ACHN (cell line): Measurements from ENCODE around the gene MIGA2.

Experiments
- DNase-seq: peaks from one replicate; pipeline ENCODE4 v3.0.0-alpha.2; 2015
- in situ Hi-C: cut with HindIII; loops from 2 replicates; pipeline ENCODE4 v1.10.0; 2017; ENCODE audit warnings: low sequenced_read_pairs, low pct_ligation_motif_present, low pct_unique_long_range_greater_than_20kb

MIGA2 gene

DNA sequence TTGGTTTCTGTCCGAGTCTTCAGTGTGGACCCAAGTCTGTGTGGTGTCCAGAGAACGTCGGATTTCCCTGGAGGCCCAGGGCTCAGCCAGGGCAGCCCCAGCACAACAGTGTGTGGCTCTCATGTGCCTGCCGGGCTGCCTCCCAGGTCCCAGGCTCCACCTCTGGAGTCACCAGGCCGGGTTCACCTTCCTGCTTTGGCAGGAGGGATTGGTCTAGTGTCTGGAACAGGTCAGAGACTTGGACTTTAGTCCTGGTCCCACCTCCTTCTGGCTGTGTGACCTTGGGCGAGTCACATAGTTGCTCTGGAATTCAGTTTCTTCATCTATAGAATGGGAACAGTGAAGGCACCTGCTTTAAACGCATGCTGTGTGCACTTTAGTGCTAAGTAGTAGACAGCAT, 47.7 kb downstream of the MIGA2 start:
- in situ Hi-C loops, result no loop called here
- no peak for DNase-seq

DNA sequence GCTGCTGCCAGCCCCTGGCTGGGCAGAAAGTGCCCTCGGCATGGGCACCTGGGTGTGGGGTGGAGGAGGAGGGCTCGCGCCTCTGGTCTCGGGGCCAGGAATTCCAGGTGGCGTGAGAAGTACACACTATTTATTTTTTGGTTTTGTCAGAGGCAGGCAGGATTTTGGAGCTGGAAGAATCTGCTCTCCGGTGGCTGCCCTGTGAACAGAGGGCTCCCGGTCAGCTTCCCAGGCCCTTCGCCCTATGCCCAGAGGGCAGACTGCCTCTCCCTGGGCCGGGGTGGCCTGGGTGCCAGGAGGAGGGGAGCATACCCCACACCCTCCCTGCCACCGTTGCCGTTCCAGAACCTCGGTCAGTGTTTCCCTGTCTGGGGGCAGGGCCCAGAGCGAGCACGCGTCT, 52.8 kb downstream of the MIGA2 start:
- in situ Hi-C loops, result no loop called here

DNA sequence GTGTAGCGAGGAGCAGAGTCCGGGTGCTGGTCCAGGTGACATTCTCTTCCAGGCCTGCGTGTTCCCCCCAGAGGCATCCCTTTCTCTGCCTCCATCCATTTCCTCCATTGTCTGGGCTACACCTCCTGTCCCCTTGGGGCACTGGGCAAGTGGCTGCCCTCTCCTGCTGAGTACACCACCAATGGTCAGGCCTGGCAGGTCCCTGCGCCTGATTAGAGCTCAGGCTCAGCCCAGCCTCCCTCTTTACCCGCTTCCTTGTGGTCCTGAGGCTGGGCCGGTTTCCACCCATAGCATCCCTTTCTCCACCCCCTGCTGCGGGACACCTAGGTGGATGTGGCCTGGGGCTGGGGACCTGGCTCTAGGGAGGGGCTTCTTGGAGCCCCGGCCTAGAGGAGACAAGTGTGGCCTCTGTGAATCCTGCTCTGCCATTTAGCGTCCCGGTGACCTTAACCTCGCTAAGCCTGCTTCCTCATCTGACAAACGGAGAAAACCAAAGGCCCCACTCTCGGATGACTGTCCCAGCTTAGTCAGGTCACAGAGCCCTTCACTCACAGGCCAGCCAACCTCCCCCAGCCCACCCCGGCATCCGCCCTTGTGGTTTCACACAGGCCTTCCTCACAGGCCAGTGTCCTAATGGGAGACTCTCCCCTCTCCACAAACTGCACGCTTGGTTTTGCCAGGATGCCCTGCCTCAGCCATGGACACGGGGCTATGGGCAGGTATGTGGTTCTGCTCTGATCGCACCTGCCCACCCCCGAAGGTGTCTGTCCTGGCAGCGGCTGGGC, 57.4 kb downstream of the MIGA2 start:
- DNase-seq, result no peak
- in situ Hi-C loops, result no loop called here

More for the DNA sequence above, 52.8 kb downstream of the MIGA2 start:
- no peak for DNase-seq

DNA sequence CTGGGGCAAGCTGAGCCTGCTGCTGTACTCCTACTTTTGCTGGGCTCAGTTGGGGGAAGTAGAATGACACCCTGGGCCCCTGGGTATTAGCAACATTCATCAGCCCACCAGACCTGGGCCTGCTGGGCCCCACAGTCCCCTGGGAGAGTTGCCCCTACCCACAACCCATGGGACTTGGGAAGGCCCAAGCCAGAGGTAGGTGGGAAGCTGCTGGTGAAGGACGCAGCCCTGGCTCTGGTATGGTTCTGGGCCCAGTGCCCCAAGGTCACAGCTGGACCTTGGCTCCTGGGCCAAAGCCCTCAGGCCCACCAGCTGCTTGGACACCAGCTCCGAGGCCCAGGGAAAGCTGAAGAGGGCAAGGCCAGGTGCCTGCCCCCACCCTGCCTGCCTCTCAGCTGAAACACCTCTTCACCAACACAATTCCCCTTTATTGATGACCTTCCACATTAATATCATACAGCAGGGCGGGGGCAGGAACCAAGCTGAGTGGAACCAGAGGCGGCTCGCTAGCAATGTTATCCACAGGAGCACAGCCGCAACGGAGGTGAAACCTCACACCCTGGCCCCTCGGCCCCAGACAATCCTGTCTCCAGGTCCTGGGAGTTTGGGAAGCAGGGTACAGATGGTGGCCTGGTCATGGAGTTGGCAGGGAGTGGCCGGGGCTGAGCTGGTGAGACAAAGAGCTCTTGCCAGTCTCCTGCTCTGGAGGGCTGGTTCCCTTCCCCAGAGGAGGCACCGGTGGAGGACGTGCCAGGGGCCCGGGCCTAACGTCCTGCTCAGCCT, 58.2 kb downstream of the MIGA2 start:
- no peak for DNase-seq
- in situ Hi-C loops, result no loop called here

GRCh38 chr9:129095170-129095667, 58.8 kb downstream of the MIGA2 start:
- in situ Hi-C loops, result no loop called here
- DNase-seq, result no peak

DNA sequence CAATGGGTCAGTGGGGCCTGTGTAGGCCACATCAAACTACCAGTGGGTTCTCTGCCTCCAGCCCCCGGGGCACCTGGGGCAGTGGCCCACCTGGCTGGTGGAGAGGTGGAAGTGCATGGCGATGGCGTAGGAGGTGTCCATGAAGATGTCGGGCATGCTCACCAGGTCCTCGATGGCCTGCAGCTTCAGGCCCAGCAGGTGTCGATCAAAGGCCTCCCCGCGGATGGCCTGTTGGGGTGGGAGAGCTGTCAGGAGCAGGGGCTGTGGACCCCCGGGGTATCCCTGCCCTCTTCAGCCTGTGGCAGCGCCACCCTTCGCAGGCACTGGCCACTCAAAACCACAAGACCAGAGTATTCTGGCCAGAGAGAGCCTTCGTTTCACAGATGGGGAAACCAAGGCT, 59.5 kb downstream of the MIGA2 start:
- in situ Hi-C loops, result no loop called here
- DNase-seq, result no peak

DNA sequence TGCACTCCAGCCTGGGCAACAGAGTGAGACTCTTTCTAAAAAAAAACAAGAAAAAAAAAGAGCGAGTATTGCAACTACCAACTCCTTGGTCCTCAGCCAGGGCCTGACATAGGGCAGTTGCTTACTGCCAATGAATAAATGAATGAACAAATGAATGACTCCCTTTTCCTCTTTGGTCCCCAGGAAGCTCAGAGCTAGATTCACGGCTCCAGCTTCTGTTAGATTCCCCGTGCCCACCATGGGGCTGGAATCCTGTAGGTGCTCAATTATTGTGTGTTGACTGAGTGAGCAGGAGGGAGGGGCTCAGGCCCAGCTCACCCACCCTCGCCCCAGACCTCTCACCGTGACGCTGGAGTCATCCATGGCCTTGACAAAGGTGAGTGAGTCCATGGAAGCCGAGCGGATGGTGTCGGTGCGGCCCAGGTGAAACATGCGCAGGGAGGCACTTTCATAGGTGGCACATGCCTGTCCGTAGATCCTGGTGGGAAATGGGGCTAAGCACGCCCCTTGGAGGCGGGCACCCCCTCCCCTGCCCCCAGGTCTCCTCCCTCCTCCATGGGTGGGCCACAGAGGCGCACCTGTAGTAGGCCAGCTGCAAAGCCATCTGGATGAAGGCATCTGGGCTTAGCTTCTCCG, 61.4 kb downstream of the MIGA2 start:
- DNase-seq, result no peak
- in situ Hi-C loops, result no loop called here

- in situ Hi-C loops, result no loop called here
- DNase-seq, result no peak
Measured at GRCh38 chr9:129098328-129098727, 61.9 kb downstream of the MIGA2 start.

DNA sequence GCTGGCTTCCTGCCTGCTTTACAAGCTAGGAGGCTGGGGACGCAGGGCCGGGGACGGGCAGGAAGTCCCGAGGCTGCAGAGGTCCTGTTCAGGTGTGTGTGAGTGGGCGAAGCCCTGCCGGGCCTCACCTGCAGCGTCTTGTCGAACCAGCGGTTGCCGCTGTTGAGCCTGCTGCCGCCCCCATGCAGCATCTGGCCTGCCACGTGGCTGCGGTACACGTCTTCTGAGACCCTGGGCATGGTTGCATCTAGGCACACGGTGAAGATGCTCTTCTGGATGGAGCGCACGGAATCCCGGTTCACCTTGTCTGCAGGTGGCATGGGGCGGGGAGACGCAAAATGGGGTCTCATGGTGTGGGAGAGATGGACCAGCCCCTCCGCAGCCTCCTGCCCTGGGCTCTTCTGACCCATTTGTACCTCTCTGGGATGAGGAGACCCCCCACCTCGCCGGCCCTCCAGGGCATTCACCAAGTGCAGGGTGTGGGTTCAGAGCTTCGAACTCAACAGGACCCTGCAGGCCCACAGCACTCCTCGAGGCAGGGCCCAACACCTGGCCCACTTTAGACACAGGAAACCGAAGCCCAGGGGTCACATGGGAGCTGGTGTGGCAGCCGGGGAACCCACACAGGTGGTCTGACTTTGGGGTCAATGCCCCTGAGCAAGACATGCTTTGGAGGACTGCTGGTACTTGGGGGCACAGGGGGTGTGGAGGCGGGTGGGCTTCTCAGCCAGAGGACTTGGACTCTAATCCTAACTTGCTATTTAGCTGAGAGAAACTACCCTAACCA, 64.2 kb downstream of the MIGA2 start:
- in situ Hi-C loops, result no loop called here
- no peak for DNase-seq

DNA sequence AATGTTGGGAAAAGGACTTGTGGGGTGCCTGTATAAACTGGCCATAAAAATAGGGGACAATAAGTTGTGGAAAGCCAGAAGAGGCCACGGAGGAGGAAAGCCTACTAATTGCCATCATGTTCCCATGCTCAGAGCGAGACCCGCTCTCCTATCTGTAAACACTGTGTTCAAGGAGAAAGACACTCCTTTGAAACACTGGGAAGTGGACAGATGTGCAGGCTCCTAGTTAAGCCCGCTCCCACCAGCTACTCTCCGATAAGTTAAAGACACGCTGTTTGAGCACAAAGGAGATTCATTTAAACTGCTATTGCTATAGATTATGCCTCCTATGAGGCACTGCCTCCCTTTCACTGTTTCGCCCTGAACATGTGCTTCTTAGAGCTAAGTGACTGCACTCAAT, 64.9 kb downstream of the MIGA2 start:
- in situ Hi-C loops, result no loop called here
- no peak for DNase-seq

GRCh38 chr9:129102095-129102525, 65.7 kb downstream of the MIGA2 start:
- in situ Hi-C loops, result no loop called here
- no peak for DNase-seq

DNA sequence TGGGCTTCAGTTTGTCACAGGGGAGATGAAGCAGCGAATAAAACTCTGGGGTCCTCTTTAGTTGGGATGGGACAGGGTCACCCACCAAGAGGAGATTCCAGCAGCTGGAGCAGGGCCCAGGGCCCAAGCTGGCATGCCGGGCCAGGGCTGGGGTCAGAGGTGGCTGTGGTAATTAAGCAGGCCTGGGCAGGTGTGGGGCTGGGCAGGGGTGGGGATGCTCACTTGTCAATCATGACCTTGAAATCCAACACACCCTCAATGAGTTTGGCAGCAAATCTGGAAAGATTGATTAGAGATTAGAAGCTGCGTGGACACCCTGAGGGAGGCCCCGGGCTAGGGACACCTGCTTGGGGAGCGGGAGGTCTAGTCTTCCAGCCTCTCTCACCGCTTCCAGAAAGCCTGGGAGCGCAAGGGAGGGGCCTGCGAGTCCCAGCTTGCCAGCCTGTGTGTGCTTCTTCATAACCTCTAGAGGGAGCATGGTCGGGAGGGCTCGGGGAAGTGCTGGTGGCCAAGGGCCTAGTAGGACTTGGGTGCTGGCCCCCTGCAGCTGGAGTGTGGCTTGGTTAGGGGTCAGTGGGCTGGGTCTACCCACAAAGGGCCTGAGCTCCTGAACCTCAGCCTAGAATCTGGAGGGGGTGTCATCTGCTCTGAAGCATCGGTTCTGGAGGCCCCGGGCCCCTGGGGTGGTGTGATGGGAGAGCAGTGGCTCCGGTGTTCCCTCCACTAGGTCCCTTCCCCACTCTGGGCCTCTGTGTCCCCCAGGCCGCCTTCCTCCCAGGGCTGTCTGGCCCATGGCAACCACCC, 66.6 kb downstream of the MIGA2 start:
- peak; percentile 72 for DNase-seq
- in situ Hi-C loops, result no loop called here

DNA sequence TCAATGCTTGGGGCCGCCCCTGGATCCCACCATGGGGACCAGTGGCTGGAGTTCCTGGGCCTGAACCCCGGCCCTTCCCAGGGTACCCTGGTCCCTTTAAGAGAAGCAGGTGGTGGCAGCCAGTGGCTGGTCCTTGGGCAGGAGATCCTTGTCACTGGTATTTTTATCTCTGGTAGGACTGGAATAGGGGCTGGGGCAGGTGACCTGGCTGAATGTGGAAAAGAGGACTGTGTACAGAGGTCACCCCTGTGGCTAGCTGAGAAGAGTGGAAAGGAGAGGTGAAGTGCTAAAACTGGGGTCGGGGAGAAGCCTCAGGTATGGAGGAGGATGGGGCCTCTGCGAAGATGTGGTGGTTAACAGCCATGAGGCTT, 67.2 kb downstream of the MIGA2 start:
- in situ Hi-C loops, result no loop called here

GRCh38 chr9:129104051-129104450, 67.6 kb downstream of the MIGA2 start:
- in situ Hi-C loops, result no loop called here
- no peak for DNase-seq

More for the DNA sequence above, 67.2 kb downstream of the MIGA2 start:
- no peak for DNase-seq

DNA sequence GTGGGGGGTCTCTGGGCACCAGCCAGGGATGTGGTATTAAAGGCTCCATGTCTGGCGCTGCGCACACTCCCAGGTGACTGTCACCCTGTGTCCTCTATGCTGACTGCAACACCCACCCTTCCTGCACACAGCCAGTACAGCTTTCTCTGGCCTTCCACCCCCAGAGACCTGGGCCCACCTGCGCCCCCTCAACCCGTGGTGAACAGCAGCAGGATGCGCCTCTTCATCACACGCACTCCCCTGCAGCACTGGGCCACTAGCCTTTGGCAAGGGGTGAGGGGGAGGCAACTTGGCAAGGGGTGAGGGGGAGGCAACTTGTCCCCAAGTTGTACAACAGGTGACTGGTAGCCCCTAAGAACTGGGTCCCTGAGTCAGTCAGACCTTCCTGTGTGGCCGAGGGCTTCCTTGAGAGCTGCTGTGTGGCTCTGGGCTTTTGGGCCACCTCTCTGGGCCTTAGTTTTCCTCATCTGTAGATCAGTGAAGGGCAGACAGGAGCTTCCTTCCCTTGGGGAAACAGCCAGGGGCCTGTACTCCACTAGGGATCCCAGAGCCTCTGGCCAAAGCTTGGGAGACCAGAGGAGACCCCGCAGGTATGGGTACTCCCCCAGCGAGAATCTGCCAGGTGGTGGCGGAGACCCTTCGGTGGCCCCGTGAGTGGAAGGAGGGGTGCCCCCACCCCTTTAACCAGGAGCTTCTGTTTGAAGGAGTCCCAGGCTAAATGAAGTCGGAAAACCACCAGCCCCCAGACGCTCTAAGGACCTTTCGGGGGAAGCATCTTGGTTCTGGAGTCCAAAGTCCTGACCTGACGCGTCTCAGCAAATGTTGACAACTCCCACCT, 69.7 kb downstream of the MIGA2 start:
- in situ Hi-C loops, result no loop called here
- DNase-seq, result no peak

DNA sequence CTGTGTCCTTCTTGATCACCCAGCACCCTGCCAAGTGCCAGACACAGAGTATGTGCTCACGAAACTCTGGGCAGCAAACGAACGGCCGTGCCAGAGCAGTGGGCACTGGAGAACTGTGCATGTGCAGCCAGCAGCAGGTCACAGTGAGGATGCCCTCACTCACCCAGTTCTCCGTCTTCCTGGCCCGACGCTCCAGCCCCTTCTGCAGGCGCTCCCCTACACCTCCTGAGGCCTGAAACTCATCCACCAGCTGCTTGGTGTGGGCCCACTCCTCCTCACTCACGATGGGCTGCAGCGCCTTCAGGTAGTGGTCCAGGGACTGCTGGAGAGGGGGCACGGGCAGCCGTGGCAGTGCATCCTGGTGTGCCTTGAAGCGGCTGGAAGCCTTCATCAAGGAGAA, 71.2 kb downstream of the MIGA2 start:
- in situ Hi-C loops, result no loop called here

More for the DNA sequence above, 71.2 kb downstream of the MIGA2 start:
- no peak for DNase-seq
